ENCODE data around the gene HSF4. TPM values are rescaled to one million over a fixed set of nuclear protein-coding genes. Genes with fewer than 3 reads are reported as not detected.

HSF4 gene
- total RNA-seq, 2 donors from 2014 or later: 63.4 to 87.7 TPM

GRCh38 chr16:67208154-67208896, 43.8 kb downstream of the HSF4 start:
- no peak for ATAC-seq (replicated peaks in 1 of 2)
- H3K36me3 Mint-ChIP-seq (ENCODE audit: insufficient read depth in 2 of 2): no peaks in the 10 kb centered on the region
- H3K9me3 Mint-ChIP-seq: no peaks in the 10 kb centered on the region
- H3K4me1 Mint-ChIP-seq (ENCODE audit: low read depth): no peaks in the 10 kb centered on the region
- no peak for DNase-seq
- H3K4me3 Mint-ChIP-seq: no peak overlapping the region
- no peaks in the 10 kb centered on the region for H3K27me3 Mint-ChIP-seq (ENCODE audit: low read depth)
- H3K27ac Mint-ChIP-seq: no peak overlapping the region

DNA sequence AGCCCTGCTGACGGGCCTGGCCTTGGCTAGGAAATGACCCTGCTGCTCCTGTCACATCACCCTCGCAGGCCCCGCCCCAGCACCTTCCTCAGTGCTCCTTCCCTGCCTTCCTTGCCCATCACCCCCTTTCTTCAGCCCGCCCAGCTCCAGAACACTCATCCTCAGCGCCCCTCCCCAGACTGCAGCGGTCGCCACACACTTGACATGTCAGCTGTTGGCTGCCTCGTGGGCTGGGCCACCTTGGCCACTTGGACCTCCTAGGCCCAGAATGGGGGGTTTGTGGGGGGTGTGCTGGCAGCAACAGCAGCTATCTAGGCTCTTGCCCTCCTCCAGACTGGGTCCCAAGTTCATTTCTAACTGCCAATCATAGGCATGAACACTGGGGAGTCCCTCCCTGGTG, 45.0 kb downstream of the HSF4 start:
- no peak for ATAC-seq (replicated peaks in 1 of 2)
- Mint-ChIP-seq H3K9me3 (no peaks in the 10 kb centered on the region), H3K4me1 (ENCODE audit: low read depth) (no peaks in the 10 kb centered on the region)

GRCh38 chr16:67210069-67210937, 45.8 kb downstream of the HSF4 start:
- no peaks in the 10 kb centered on the region for H3K4me1 Mint-ChIP-seq (ENCODE audit: low read depth)
- H3K4me3 Mint-ChIP-seq: no peak overlapping the region
- H3K27me3 Mint-ChIP-seq (ENCODE audit: low read depth): no peaks in the 10 kb centered on the region
- DNase-seq (no peak), ATAC-seq (replicated peaks in 1 of 2) (no peak)
- H3K9me3 Mint-ChIP-seq: no peaks in the 10 kb centered on the region
- no peak overlapping the region for H3K27ac Mint-ChIP-seq
- no peaks in the 10 kb centered on the region for H3K36me3 Mint-ChIP-seq (ENCODE audit: insufficient read depth in 2 of 2)

More for the DNA sequence above, 45.0 kb downstream of the HSF4 start:
- DNase-seq: no peak
- Mint-ChIP-seq H3K36me3 (ENCODE audit: insufficient read depth in 2 of 2) (no peaks in the 10 kb centered on the region), H3K4me3 (no peak overlapping the region), H3K27ac (no peak overlapping the region), H3K27me3 (ENCODE audit: low read depth) (no peaks in the 10 kb centered on the region)

DNA sequence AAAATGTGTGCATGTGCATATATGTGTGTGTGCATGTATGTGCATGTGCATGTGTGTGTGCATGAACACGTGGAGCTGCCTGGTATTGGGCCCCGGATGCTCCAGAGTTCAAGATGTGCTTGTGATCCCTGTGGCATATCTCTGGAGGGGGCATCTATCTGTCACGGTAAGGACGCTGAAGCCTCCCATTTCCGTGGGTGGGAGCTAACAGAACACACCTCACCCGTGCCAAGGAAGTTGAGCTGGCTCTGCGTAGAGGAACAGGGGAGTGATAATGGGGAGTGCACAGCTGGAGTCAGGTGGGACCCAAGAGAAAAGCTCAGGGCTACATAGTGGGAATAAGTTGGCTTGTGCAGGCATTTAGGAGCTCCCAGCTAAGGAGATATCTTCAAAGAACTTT, 47.1 kb downstream of the HSF4 start:
- DNase-seq: no peak
- H3K27ac Mint-ChIP-seq: no peak overlapping the region
- no peaks in the 10 kb centered on the region for H3K9me3 Mint-ChIP-seq
- no peak overlapping the region for H3K4me3 Mint-ChIP-seq
- no peaks in the 10 kb centered on the region for H3K36me3 Mint-ChIP-seq (ENCODE audit: insufficient read depth in 2 of 2)
- no peaks in the 10 kb centered on the region for H3K27me3 Mint-ChIP-seq (ENCODE audit: low read depth)
- no peaks in the 10 kb centered on the region for H3K4me1 Mint-ChIP-seq (ENCODE audit: low read depth)
- no peak for ATAC-seq (replicated peaks in 1 of 2)

DNA sequence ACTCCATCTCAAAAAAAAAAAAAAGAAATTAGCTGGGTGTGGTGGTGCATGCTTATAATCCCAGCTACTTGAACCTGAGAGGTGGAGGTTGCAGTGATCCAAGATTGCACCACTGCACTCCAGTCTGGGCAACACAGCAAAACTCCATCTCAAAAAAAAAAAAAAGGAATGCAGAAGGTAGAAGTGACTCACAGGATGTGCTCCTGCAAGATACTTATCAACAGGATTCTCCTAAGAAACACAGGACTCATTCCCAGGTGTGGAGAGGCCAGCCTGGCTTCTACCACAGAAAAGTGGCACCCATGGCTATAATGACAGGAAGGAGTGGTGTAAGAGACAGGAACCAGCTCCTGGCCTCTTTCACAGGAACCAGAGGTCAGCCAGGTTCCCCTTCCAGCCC, 48.2 kb downstream of the HSF4 start:
- Mint-ChIP-seq H3K36me3 (ENCODE audit: insufficient read depth in 2 of 2) (no peaks in the 10 kb centered on the region), H3K27ac (no peak overlapping the region), H3K4me1 (ENCODE audit: low read depth) (no peaks in the 10 kb centered on the region), H3K9me3 (no peaks in the 10 kb centered on the region), H3K27me3 (ENCODE audit: low read depth) (no peaks in the 10 kb centered on the region), H3K4me3 (no peak overlapping the region)
- DNase-seq (no peak), ATAC-seq (replicated peaks in 1 of 2) (no peak)

- no peaks in the 10 kb centered on the region for H3K36me3 Mint-ChIP-seq (ENCODE audit: insufficient read depth in 2 of 2)
- H3K27me3 Mint-ChIP-seq (ENCODE audit: low read depth): no peaks in the 10 kb centered on the region
- H3K4me3 Mint-ChIP-seq: no peak overlapping the region
- H3K27ac Mint-ChIP-seq: no peak overlapping the region
- DNase-seq: no peak
- no peaks in the 10 kb centered on the region for H3K4me1 Mint-ChIP-seq (ENCODE audit: low read depth)
- H3K9me3 Mint-ChIP-seq: no peaks in the 10 kb centered on the region
- no peak for ATAC-seq (replicated peaks in 1 of 2)
Observed at GRCh38 chr16:67213197-67214019, 48.9 kb downstream of the HSF4 start.

- Mint-ChIP-seq H3K27ac (no peak overlapping the region), H3K4me1 (ENCODE audit: low read depth) (no peaks in the 10 kb centered on the region), H3K36me3 (ENCODE audit: insufficient read depth in 2 of 2) (no peaks in the 10 kb centered on the region), H3K27me3 (ENCODE audit: low read depth) (no peaks in the 10 kb centered on the region), H3K9me3 (no peaks in the 10 kb centered on the region), H3K4me3 (no peak overlapping the region)
- ATAC-seq (replicated peaks in 1 of 2) (no peak), DNase-seq (no peak)
Observed at GRCh38 chr16:67215706-67216105, 51.2 kb downstream of the HSF4 start.

- ATAC-seq (replicated peaks in 1 of 2) (no peak), DNase-seq (no peak)
- Mint-ChIP-seq H3K27ac (no peak overlapping the region), H3K36me3 (ENCODE audit: insufficient read depth in 2 of 2) (peaks cover 0 to 2% of the 10 kb centered on the region in 2 donors), H3K4me1 (ENCODE audit: low read depth) (no peaks in the 10 kb centered on the region), H3K27me3 (ENCODE audit: low read depth) (no peaks in the 10 kb centered on the region), H3K9me3 (no peaks in the 10 kb centered on the region), H3K4me3 (no peak overlapping the region)
Observed at GRCh38 chr16:67216612-67217490, 52.3 kb downstream of the HSF4 start.

Other genes starting within 250 kb of the HSF4 start
- not detected for gene CDH16, start 245.9 kb upstream of the HSF4 start, total RNA-seq
- gene RRAD, start 239.2 kb upstream of the HSF4 start, total RNA-seq: 1 to 10 TPM; 1.6 to 3.1 TPM
- gene CIAO2B, start 230.3 kb upstream of the HSF4 start, total RNA-seq: 100 to 1,000 TPM; 145 to 167 TPM
- 10 to 100 TPM; 28.7 to 33.3 TPM for gene CES2, start 229.2 kb upstream of the HSF4 start, total RNA-seq
- gene CES3, start 203.5 kb upstream of the HSF4 start, total RNA-seq: 10 to 100 TPM in 1 of 2 donors, 1 to 10 TPM in 1; 6.9 to 11.5 TPM
- 10 to 100 TPM; 24.4 to 38.8 TPM for gene CES4A, start 176.2 kb upstream of the HSF4 start, total RNA-seq
- 100 to 1,000 TPM; 106 to 133 TPM for gene CBFB, start 135.6 kb upstream of the HSF4 start, total RNA-seq
- 10 to 100 TPM; 14.8 to 18.2 TPM for gene PHAF1, start 54.8 kb upstream of the HSF4 start, total RNA-seq
- gene B3GNT9, start 13.7 kb upstream of the HSF4 start, total RNA-seq: 1 to 10 TPM; 5.7 to 7.5 TPM
- 10 to 100 TPM; 38.1 to 50.7 TPM for gene TRADD, start 4.8 kb upstream of the HSF4 start, total RNA-seq
- 10 to 100 TPM; 32.1 to 37.1 TPM for gene FBXL8, start 4.8 kb upstream of the HSF4 start, total RNA-seq
- gene NOL3, start 5.8 kb downstream of the HSF4 start, total RNA-seq: 10 to 100 TPM; 21.6 to 30.6 TPM
- 10 to 100 TPM; 31.9 to 34.3 TPM for gene MATCAP1, start 19.2 kb downstream of the HSF4 start, total RNA-seq
- not detected for gene EXOC3L1, start 25.4 kb downstream of the HSF4 start, total RNA-seq
- 10 to 100 TPM; 82.8 to 91.7 TPM for gene E2F4, start 27.4 kb downstream of the HSF4 start, total RNA-seq
- gene ELMO3, start 34.4 kb downstream of the HSF4 start, total RNA-seq: 1 to 10 TPM; 3.0 to 3.1 TPM
- gene TMEM208, start 62.4 kb downstream of the HSF4 start, total RNA-seq: 10 to 100 TPM; 29.8 to 31.0 TPM
- gene FHOD1, start 82.7 kb downstream of the HSF4 start, total RNA-seq: 100 to 1,000 TPM; 106 to 114 TPM
- 1 to 10 TPM; 7.6 to 7.9 TPM for gene SLC9A5, start 84.2 kb downstream of the HSF4 start, total RNA-seq
- gene PLEKHG4, start 114.8 kb downstream of the HSF4 start, total RNA-seq: 10 to 100 TPM; 30.4 to 46.9 TPM
- gene KCTD19, start 162.0 kb downstream of the HSF4 start, total RNA-seq: 1 to 10 TPM; 7.9 to 8.5 TPM
- gene LRRC36, start 162.1 kb downstream of the HSF4 start, total RNA-seq: 1 to 10 TPM; 3.1 to 4.4 TPM
- gene TPPP3, start 228.8 kb downstream of the HSF4 start, total RNA-seq: under 1 TPM in 1 of 2 donors, not detected in 1; 0.16 TPM